Measurements from ENCODE around the gene TRIM37. TPM values are rescaled to one million over a fixed set of nuclear protein-coding genes. Genes with fewer than 3 reads are reported as not detected.

The TRIM37 gene
- polyA plus RNA-seq, 1 donor (not counting 4 experiments of a cell fraction or from before 2014, with no cell fraction given) = 26.4 TPM

DNA sequence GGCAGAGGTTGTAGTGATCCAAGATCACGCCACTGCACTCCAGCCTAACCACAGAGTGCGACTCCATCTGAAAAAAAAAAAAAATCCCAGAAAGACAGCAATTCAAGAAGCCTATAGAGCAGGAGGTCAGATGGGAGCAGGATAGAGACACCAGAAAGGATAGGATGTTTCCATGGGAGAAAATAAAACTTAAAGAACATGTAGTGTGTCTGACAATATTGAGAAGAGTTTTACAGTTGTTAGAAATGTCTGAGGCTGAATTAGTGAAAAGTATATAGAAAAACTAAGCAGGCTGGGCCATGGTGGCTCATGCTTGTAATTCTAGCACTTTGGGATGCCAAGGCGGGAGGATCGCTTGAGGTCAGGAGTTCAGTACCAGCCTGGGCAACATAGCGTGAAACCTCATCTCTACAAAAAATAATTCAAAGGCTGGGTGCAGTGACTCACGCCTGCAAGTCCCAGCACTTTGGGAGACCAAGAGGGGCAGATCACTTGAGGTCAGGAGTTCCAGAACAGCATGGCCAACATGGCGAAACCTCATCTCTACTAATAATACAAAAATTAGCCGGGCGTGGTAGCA is 15.3 kb upstream of the TRIM37 start:
- Histone ChIP-seq H3K79me2 (ENCODE audit: control insufficient read depth, insufficient read depth, low read length) (peaks cover 18% of the 10 kb centered on the region), H4K20me1 (ENCODE audit: control insufficient read depth, extremely low read depth, insufficient read depth, low read length) (no peaks in the 10 kb centered on the region), H3K36me3 (ENCODE audit: control insufficient read depth in 2 of 2, extremely low read depth in 1 of 2, insufficient read depth in 2 of 2, low read length in 2 of 2) (peaks cover 0 to 5% of the 10 kb centered on the region in 2 experiments), H3K9ac (ENCODE audit: control insufficient read depth, extremely low read depth, insufficient read depth, low read length) (no peak overlapping the region), H2AFZ (ENCODE audit: control insufficient read depth, low read length) (no peak overlapping the region), H3K27me3 (ENCODE audit: control insufficient read depth, extremely low read depth, insufficient read depth, low read length) (no peaks in the 10 kb centered on the region), H3K9me3 (ENCODE audit: control insufficient read depth, low read depth, low read length) (no peaks in the 10 kb centered on the region), H3K9me1 (ENCODE audit: control insufficient read depth, extremely low read depth, insufficient read depth, low read length) (no peaks in the 10 kb centered on the region), H3K4me1 (ENCODE audit: control insufficient read depth, extremely low read depth, insufficient read depth, low read length) (no peaks in the 10 kb centered on the region), H3K27ac (ENCODE audit: control insufficient read depth, insufficient read depth, low read length) (no peak overlapping the region), H3K4me2 (ENCODE audit: control insufficient read depth, extremely low read depth, insufficient read depth, low read depth, low read length) (no peak overlapping the region), H3K4me3 (ENCODE audit: control insufficient read depth in 2 of 3, extremely low read depth in 1 of 3, insufficient read depth in 2 of 3, low read depth in 1 of 3, low read length in 3 of 3) (no peak overlapping the region)
- DNase-seq (ENCODE audit: low read depth, low spot score) (no peak), FAIRE-seq (no peak)
- no peak for TF ChIP-seq EZH2 (IDR thresholded peaks at IDR 0.05; ENCODE audit: low read length)
- TF ChIP-seq, protein P1, sequence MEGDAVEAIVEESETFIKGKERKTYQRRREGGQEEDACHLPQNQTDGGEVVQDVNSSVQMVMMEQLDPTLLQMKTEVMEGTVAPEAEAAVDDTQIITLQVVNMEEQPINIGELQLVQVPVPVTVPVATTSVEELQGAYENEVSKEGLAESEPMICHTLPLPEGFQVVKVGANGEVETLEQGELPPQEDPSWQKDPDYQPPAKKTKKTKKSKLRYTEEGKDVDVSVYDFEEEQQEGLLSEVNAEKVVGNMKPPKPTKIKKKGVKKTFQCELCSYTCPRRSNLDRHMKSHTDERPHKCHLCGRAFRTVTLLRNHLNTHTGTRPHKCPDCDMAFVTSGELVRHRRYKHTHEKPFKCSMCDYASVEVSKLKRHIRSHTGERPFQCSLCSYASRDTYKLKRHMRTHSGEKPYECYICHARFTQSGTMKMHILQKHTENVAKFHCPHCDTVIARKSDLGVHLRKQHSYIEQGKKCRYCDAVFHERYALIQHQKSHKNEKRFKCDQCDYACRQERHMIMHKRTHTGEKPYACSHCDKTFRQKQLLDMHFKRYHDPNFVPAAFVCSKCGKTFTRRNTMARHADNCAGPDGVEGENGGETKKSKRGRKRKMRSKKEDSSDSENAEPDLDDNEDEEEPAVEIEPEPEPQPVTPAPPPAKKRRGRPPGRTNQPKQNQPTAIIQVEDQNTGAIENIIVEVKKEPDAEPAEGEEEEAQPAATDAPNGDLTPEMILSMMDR (optimal IDR thresholded peaks at IDR 0.05 in 1 of 3, IDR thresholded peaks at IDR 0.05 in 1 of 3, conservative IDR thresholded peaks at IDR 0.05 in 1 of 3; ENCODE audit: extremely low read depth in 1 of 3, insufficient read depth in 2 of 3, low read length in 3 of 3) = no peak
- dilution Hi-C loops (cut with MboI; ENCODE audit: extremely low pct_ligation_motif_present, low sequenced_read_pairs) = no loop called here

GRCh38 chr17:59115474-59115873 is 8.8 kb upstream of the TRIM37 start:
- Histone ChIP-seq H3K4me3 (ENCODE audit: control insufficient read depth in 2 of 3, extremely low read depth in 1 of 3, insufficient read depth in 2 of 3, low read depth in 1 of 3, low read length in 3 of 3) (no peak overlapping the region), H4K20me1 (ENCODE audit: control insufficient read depth, extremely low read depth, insufficient read depth, low read length) (no peaks in the 10 kb centered on the region), H3K79me2 (ENCODE audit: control insufficient read depth, insufficient read depth, low read length) (peaks cover 18% of the 10 kb centered on the region), H3K4me1 (ENCODE audit: control insufficient read depth, extremely low read depth, insufficient read depth, low read length) (no peaks in the 10 kb centered on the region), H3K27ac (ENCODE audit: control insufficient read depth, insufficient read depth, low read length) (no peak overlapping the region), H3K36me3 (ENCODE audit: control insufficient read depth in 2 of 2, extremely low read depth in 1 of 2, insufficient read depth in 2 of 2, low read length in 2 of 2) (peaks cover 3 to 13% of the 10 kb centered on the region in 2 experiments), H3K9ac (ENCODE audit: control insufficient read depth, extremely low read depth, insufficient read depth, low read length) (no peak overlapping the region), H3K27me3 (ENCODE audit: control insufficient read depth, extremely low read depth, insufficient read depth, low read length) (no peaks in the 10 kb centered on the region), H3K9me1 (ENCODE audit: control insufficient read depth, extremely low read depth, insufficient read depth, low read length) (no peaks in the 10 kb centered on the region), H3K9me3 (ENCODE audit: control insufficient read depth, low read depth, low read length) (no peaks in the 10 kb centered on the region), H3K4me2 (ENCODE audit: control insufficient read depth, extremely low read depth, insufficient read depth, low read depth, low read length) (no peak overlapping the region), H2AFZ (ENCODE audit: control insufficient read depth, low read length) (no peak overlapping the region)
- TF ChIP-seq, protein P1 (optimal IDR thresholded peaks at IDR 0.05 in 1 of 3, IDR thresholded peaks at IDR 0.05 in 1 of 3, conservative IDR thresholded peaks at IDR 0.05 in 1 of 3; ENCODE audit: extremely low read depth in 1 of 3, insufficient read depth in 2 of 3, low read length in 3 of 3) = no peak
- no peak for TF ChIP-seq EZH2 (IDR thresholded peaks at IDR 0.05; ENCODE audit: low read length)
- no peak for FAIRE-seq
- no peak for DNase-seq (ENCODE audit: low read depth, low spot score)
- dilution Hi-C loops (cut with MboI; ENCODE audit: extremely low pct_ligation_motif_present, low sequenced_read_pairs) = no loop called here

All from keratinocyte (primary cell).